ENCODE data around the gene ANXA11.

DNA sequence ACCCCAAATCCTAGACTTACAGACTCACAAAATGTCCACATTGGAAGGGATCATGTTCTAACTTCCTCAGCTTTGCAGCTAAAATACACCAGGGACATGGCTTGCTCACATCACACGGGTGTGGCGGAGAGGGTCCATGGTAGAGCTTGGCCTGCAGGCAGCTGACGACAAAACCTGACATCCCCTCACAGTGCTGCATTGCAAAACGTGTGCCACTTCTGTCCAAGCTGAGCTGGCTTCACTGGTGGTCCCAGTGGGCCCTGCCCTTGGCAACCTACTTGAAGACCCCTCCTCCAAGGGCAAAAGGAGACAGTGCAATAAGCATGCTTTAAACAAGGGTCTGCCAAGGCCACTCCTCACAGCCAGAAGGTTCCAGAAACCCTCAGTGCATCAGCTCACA is 21.9 kb downstream of the ANXA11 start:
- no peak for TF ChIP-seq POLR2A (IDR thresholded peaks at IDR 0.05; ENCODE audit: low read length)
- TF ChIP-seq, protein P1, sequence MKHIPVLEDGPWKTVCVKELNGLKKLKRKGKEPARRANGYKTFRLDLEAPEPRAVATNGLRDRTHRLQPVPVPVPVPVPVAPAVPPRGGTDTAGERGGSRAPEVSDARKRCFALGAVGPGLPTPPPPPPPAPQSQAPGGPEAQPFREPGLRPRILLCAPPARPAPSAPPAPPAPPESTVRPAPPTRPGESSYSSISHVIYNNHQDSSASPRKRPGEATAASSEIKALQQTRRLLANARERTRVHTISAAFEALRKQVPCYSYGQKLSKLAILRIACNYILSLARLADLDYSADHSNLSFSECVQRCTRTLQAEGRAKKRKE (CRISPR knock-in tag; IDR thresholded peaks at IDR 0.05; ENCODE audit: low read depth), result no peak

Data from A549 (cell line).